Caco-2 (cell line): ENCODE data around the gene CSNK1G3. TPM values are rescaled to one million over a fixed set of nuclear protein-coding genes. Genes with fewer than 3 reads are reported as not detected.
"Not testable (repeated sequence)": the region's sequence is repeated elsewhere in the genome, so short reads cannot be mapped to it uniquely, and the experiment has no call there.

Experiments
- Bru-seq: library from RNA; stranded (reverse); fragments of 400-500 nt; gene quantifications from one replicate; lab custom pipeline; 2021; lab: Mats Ljungman, UMichigan
- BruChase-seq, 2 experiments: library from RNA; stranded (reverse); fragments of 400-500 nt; gene quantifications; one replicate each; lab custom pipeline; 2021; lab: Mats Ljungman, UMichigan
- BruUV-seq: library from RNA; stranded (reverse); fragments of 400-500 nt; replicated peaks from 2 replicates; lab custom pipeline; 2021; lab: Mats Ljungman, UMichigan
- CTCF ChIA-PET: fragments of 300-600 bp; sonication (Branson Sonifier 250); formaldehyde crosslinking; loops from one replicate; lab custom pipeline; 2022; ENCODE audit warnings: antibody characterized with exemption; lab: Charles Lee
- POLR2A ChIA-PET: fragments of 300-600 bp; sonication (Branson Sonifier 250); formaldehyde crosslinking; loops from one replicate; lab custom pipeline; 2022; ENCODE audit warnings: antibody characterized with exemption; lab: Charles Lee
- DNase-seq, 2 experiments: peaks; one replicate each; pipeline versions ENCODE4 v3.0.0 to v3.0.0-alpha.2; 2020 to 2022
- H3K27me3 ChIP-seq: replicated peaks from 2 replicates; pipeline ENCODE4 v1.6.0; 2011; ENCODE audit warnings: low read length; ENCODE audit not compliant: control insufficient read depth, insufficient read depth
- H3K36me3 ChIP-seq: 2 replicates; pipeline ENCODE4 v1.5.1; 2011; ENCODE audit warnings: low read length; ENCODE audit not compliant: control insufficient read depth, insufficient read depth
- H3K4me1 ChIP-seq: fragments of 250-450 bp; sonication (Bioruptor Pico); 2 replicates; pipeline ENCODE4 v1.5.1; 2020; ENCODE audit warnings: mild to moderate bottlenecking
- H3K4me3 ChIP-seq: 2 replicates; pipeline ENCODE4 v1.5.1; 2011; ENCODE audit warnings: low read depth, mild to moderate bottlenecking, control low read depth, low read length
- H3K9me3 ChIP-seq: fragments of 250-450 bp; sonication (Bioruptor Pico); 2 replicates; pipeline ENCODE4 v1.5.1; 2020; ENCODE audit warnings: mild to moderate bottlenecking, moderate library complexity
- H3K27ac Mint-ChIP-seq: one replicate; pipeline ENCODE4 v1.8.0; 2022; ENCODE audit warnings: mixed read lengths; ENCODE audit not compliant: unreplicated experiment
- H3K27me3 Mint-ChIP-seq: one replicate; pipeline ENCODE4 v1.8.0; 2022; ENCODE audit warnings: mixed read lengths; ENCODE audit not compliant: insufficient read depth, unreplicated experiment
- H3K36me3 Mint-ChIP-seq: one replicate; pipeline ENCODE4 v1.8.0; 2022; ENCODE audit warnings: mild to moderate bottlenecking, mixed read lengths; ENCODE audit not compliant: insufficient read depth, unreplicated experiment
- H3K4me1 Mint-ChIP-seq: one replicate; pipeline ENCODE4 v1.8.0; 2022; ENCODE audit warnings: low read depth, mixed read lengths; ENCODE audit not compliant: unreplicated experiment
- H3K4me3 Mint-ChIP-seq: one replicate; pipeline ENCODE4 v1.8.0; 2022; ENCODE audit warnings: mild to moderate bottlenecking, moderate library complexity, mixed read lengths; ENCODE audit not compliant: unreplicated experiment
- H3K9me3 Mint-ChIP-seq: one replicate; pipeline ENCODE4 v1.8.0; 2022; ENCODE audit warnings: mixed read lengths; ENCODE audit not compliant: unreplicated experiment
- CTCF ChIP-seq, 2 experiments: fragments of 200-600 bp in 1 of 2; IDR thresholded peaks; 1 replicate in 1 of 2; 2 replicates in 1 of 2; pipeline versions ENCODE4 v1.5.1 to v1.8.0; 2011 to 2022; ENCODE audit warnings: antibody characterized with exemption in 1 of 2, control low read depth in 1 of 2, inconsistent platforms in 1 of 2, low read depth in 1 of 2, low read length in 1 of 2, mild to moderate bottlenecking in 1 of 2, moderate library complexity in 1 of 2; ENCODE audit not compliant: insufficient read depth in 1 of 2, severe bottlenecking in 1 of 2, unreplicated experiment in 1 of 2
- intact Hi-C: fragments of 100-400 bp; cut with micrococcal nuclease; formaldehyde crosslinking; loops from one replicate; pipeline ENCODE4 v1.10.0; 2022; ENCODE audit not compliant: unreplicated experiment
- long read RNA-seq: library from polyadenylated mRNA; stranded (forward); transcript quantifications from one replicate; pipeline ENCODE4 v2.0.0, GENCODE V29; 2022
- total RNA-seq: library from RNA; stranded (reverse); gene quantifications from 2 replicates; pipeline ENCODE4 v1.2.3, GENCODE V29; 2022

The CSNK1G3 gene
- total RNA-seq (39.4 and 40.4 TPM in 2 replicates), Bru-seq, nascent RNA (percentile 85 among the genes with signal in this experiment), BruChase-seq, experiment 1, labeled RNA remaining after a 2-hour chase (percentile 79 among the genes with signal in this experiment), BruChase-seq, experiment 2, labeled RNA remaining after a 6-hour chase (percentile 73 among the genes with signal in this experiment)
- long read RNA-seq, full-length matches to known transcripts, result 1 of 18 reads
- long read RNA-seq, partial matches to known transcripts, result 2 of 18 reads
- long read RNA-seq, other reads (novel, unspliced or antisense), result 15 of 18 reads

GRCh38 chr5:123511648-123512605 is at the start of gene CSNK1G3:
Gene CSNK1G3 (plus strand): TSS chr5:123512177. CDS start chr5:123545664, 33,487 bp downstream.
- Histone ChIP-seq H3K36me3 (no peaks in the 10 kb centered on the region), H3K9me3 (no peaks in the 10 kb centered on the region), H3K4me1 (peaks cover 15% of the 10 kb centered on the region; the same call in 1 of the 2 replicates), H3K4me3 (peak within 1 kb of the TSS; percentile 62), H3K27me3 (no peaks in the 10 kb centered on the region)
- Mint-ChIP-seq H3K27ac (peak within 1 kb of the TSS; percentile 97), H3K27me3 (no peaks in the 10 kb centered on the region), H3K4me3 (peak within 1 kb of the TSS; percentile 88), H3K4me1 (peaks cover 7% of the 10 kb centered on the region), H3K9me3 (no peaks in the 10 kb centered on the region), H3K36me3 (peaks cover 17% of the 10 kb centered on the region)
- POLR2A ChIA-PET, result interaction anchor here (0.6 to 1.9 kb wide), 3 partner anchors 89 to 737 kb away, joined by 3 to 13 read pairs (median 3); partner anchors contain the start of gene CEP120
- TF ChIP-seq CTCF (IDR thresholded peaks at IDR 0.05; ENCODE audit: insufficient read depth in 1 of 2, low read depth in 1 of 2, low read length in 1 of 2, severe bottlenecking in 1 of 2, unreplicated experiment in 1 of 2), result peak in 1 of 2 experiments; percentile 6
- CTCF ChIA-PET, result interaction anchor here (1.9 kb wide), 1 partner anchor 88 kb away, joined by 5 read pairs; no protein-coding TSS in a partner anchor
- intact Hi-C loops, result loop anchor here (1.0 kb wide), 1 partner anchor 89 kb away; the partner anchor contains the start of gene CEP120
- DNase-seq, result peak; percentile 95 to 97
- no TSS peak for BruUV-seq

GRCh38 chr5:123466839-123467238 is 45.1 kb upstream of the CSNK1G3 start:
- CTCF ChIA-PET, H3K36me3 ChIP-seq, H3K27me3 ChIP-seq, H3K4me3 ChIP-seq, H3K9me3 ChIP-seq, H3K4me3 Mint-ChIP-seq, DNase-seq, H3K27ac Mint-ChIP-seq, POLR2A ChIA-PET, H3K36me3 Mint-ChIP-seq, H3K4me1 ChIP-seq, H3K9me3 Mint-ChIP-seq, intact Hi-C loops, H3K4me1 Mint-ChIP-seq, BruUV-seq: not testable (repeated sequence)
- H3K27me3 Mint-ChIP-seq, result peaks cover 17% of the 10 kb centered on the region

- TF ChIP-seq CTCF (IDR thresholded peaks at IDR 0.05; ENCODE audit: insufficient read depth in 1 of 2, low read depth in 1 of 2, low read length in 1 of 2, severe bottlenecking in 1 of 2, unreplicated experiment in 1 of 2), result no peak
- H3K27ac Mint-ChIP-seq, result no peak overlapping the region
- no peak overlapping the region for H3K4me3 Mint-ChIP-seq
- no peaks in the 10 kb centered on the region for H3K36me3 Mint-ChIP-seq
- CTCF ChIA-PET, result no interaction called here
- Histone ChIP-seq H3K27me3 (no peaks in the 10 kb centered on the region; the same call in 1 of the 2 replicates), H3K9me3 (no peaks in the 10 kb centered on the region), H3K4me3 (no peak overlapping the region), H3K4me1 (no peaks in the 10 kb centered on the region), H3K36me3 (no peaks in the 10 kb centered on the region)
- peaks cover 9% of the 10 kb centered on the region for H3K9me3 Mint-ChIP-seq
- intact Hi-C loops, result no loop called here
- H3K4me1 Mint-ChIP-seq, result no peaks in the 10 kb centered on the region
- peaks cover 19% of the 10 kb centered on the region for H3K27me3 Mint-ChIP-seq
- DNase-seq, result no peak
- POLR2A ChIA-PET, result no interaction called here
- no TSS peak for BruUV-seq
Observed at GRCh38 chr5:123471385-123471784, 40.6 kb upstream of the CSNK1G3 start.
